Measurements from ENCODE around the gene EML1. TPM values are rescaled to one million over a fixed set of nuclear protein-coding genes. Genes with fewer than 3 reads are reported as not detected.

Gene EML1
- total RNA-seq, 1 donor from 2014 or later: 33.3 TPM

DNA sequence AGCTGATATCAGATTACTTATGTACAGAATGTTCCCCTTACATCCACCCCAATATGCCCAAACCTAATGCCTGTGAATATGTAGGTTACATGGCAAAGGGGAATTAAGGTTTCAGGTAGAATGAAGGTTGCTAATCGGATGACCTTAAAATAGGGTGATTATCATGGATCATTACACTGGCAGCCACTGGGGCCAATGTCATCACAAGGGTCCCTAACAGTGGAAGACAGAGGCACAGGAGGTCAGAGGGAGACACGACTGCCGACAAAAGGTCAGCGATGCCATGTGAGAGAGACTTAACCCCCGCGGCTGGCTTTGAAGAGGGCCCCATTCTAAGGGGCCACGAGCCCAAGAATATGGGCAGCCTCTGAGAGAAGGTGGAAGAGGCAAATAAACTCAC is 165.2 kb downstream of the EML1 start:
- no peak overlapping the region for H3K4me3 ChIP-seq
- H3K9me3 ChIP-seq (replicated peaks): no peaks in the 10 kb centered on the region
- peaks cover 66% of the 10 kb centered on the region for H3K27me3 ChIP-seq (ENCODE audit: low read depth)
- no peaks in the 10 kb centered on the region for H3K4me1 ChIP-seq
- no peaks in the 10 kb centered on the region for H3K36me3 ChIP-seq
- TF ChIP-seq, protein P1, sequence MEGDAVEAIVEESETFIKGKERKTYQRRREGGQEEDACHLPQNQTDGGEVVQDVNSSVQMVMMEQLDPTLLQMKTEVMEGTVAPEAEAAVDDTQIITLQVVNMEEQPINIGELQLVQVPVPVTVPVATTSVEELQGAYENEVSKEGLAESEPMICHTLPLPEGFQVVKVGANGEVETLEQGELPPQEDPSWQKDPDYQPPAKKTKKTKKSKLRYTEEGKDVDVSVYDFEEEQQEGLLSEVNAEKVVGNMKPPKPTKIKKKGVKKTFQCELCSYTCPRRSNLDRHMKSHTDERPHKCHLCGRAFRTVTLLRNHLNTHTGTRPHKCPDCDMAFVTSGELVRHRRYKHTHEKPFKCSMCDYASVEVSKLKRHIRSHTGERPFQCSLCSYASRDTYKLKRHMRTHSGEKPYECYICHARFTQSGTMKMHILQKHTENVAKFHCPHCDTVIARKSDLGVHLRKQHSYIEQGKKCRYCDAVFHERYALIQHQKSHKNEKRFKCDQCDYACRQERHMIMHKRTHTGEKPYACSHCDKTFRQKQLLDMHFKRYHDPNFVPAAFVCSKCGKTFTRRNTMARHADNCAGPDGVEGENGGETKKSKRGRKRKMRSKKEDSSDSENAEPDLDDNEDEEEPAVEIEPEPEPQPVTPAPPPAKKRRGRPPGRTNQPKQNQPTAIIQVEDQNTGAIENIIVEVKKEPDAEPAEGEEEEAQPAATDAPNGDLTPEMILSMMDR (IDR thresholded peaks at IDR 0.05; ENCODE audit: borderline replicate concordance): no peak
- H3K27ac ChIP-seq (replicated peaks): no peak overlapping the region
- DNase-seq: no peak
- intact Hi-C loops (cut with micrococcal nuclease): no loop called here

- Histone ChIP-seq H3K4me3 (no peak overlapping the region), H3K36me3 (no peaks in the 10 kb centered on the region), H3K27ac (replicated peaks) (no peak overlapping the region), H3K9me3 (replicated peaks) (no peaks in the 10 kb centered on the region), H3K27me3 (ENCODE audit: low read depth) (peaks cover 40% of the 10 kb centered on the region), H3K4me1 (peaks cover 2% of the 10 kb centered on the region)
- no peak for DNase-seq
- intact Hi-C loops (cut with micrococcal nuclease): no loop called here
- TF ChIP-seq, protein P1 (IDR thresholded peaks at IDR 0.05; ENCODE audit: borderline replicate concordance): no peak
Measured at GRCh38 chr14:99961826-99962518, 168.8 kb downstream of the EML1 start.

- intact Hi-C loops (cut with micrococcal nuclease): no loop called here
- TF ChIP-seq, protein P1 (IDR thresholded peaks at IDR 0.05; ENCODE audit: borderline replicate concordance): no peak
- peaks cover 4% of the 10 kb centered on the region for H3K4me1 ChIP-seq
- DNase-seq: no peak
- H3K27ac ChIP-seq (replicated peaks): no peak overlapping the region
- H3K4me3 ChIP-seq: no peak overlapping the region
- H3K27me3 ChIP-seq (ENCODE audit: low read depth): peaks cover 33% of the 10 kb centered on the region
- H3K9me3 ChIP-seq (replicated peaks): no peaks in the 10 kb centered on the region
- H3K36me3 ChIP-seq: no peaks in the 10 kb centered on the region
Measured at GRCh38 chr14:99964979-99965378, 171.8 kb downstream of the EML1 start.

GRCh38 chr14:99966037-99966835 is 173.0 kb downstream of the EML1 start:
- peaks cover 20% of the 10 kb centered on the region for H3K27me3 ChIP-seq (ENCODE audit: low read depth)
- H3K4me3 ChIP-seq: no peak overlapping the region
- intact Hi-C loops (cut with micrococcal nuclease): no loop called here
- no peak for DNase-seq
- no peaks in the 10 kb centered on the region for H3K36me3 ChIP-seq
- TF ChIP-seq, protein P1 (IDR thresholded peaks at IDR 0.05; ENCODE audit: borderline replicate concordance): no peak
- H3K9me3 ChIP-seq (replicated peaks): no peaks in the 10 kb centered on the region
- peaks cover 9% of the 10 kb centered on the region for H3K4me1 ChIP-seq
- no peak overlapping the region for H3K27ac ChIP-seq (replicated peaks)

DNA sequence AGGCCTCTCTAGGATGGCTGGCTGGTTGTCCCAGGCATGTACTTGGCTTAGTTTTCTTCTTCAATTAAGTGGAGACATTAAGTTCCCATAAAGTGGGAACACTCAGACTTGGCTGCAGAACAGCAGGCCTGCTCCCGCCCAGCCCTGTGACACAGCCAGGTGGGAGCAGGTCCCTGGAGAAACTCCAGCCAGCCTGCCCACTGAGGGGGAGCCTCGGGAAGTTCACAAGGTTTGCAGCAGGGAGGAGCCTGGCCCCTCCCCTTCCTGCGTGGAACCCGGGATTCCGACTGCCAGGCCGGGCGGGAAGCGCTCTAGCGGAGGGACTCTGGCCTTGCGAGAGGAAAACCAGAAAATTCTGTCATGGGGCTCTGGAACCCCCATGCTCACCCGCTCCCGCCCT is 173.7 kb downstream of the EML1 start:
- Histone ChIP-seq H3K36me3 (no peaks in the 10 kb centered on the region), H3K4me3 (no peak overlapping the region), H3K27me3 (ENCODE audit: low read depth) (peaks cover 14% of the 10 kb centered on the region), H3K27ac (replicated peaks) (no peak overlapping the region), H3K4me1 (peaks cover 9% of the 10 kb centered on the region), H3K9me3 (replicated peaks) (no peaks in the 10 kb centered on the region)
- TF ChIP-seq, protein P1 (IDR thresholded peaks at IDR 0.05; ENCODE audit: borderline replicate concordance): no peak
- intact Hi-C loops (cut with micrococcal nuclease): no loop called here
- no peak for DNase-seq
